Measurements from ENCODE around the gene NOTCH1. TPM values are rescaled to one million over a fixed set of nuclear protein-coding genes. Genes with fewer than 3 reads are reported as not detected.

Gene NOTCH1
- total and polyA plus RNA-seq, 2 of the 13 experiments (the other 11 are each of a cell fraction or from before 2014, with no cell fraction given): 0.09 to 0.35 TPM

DNA sequence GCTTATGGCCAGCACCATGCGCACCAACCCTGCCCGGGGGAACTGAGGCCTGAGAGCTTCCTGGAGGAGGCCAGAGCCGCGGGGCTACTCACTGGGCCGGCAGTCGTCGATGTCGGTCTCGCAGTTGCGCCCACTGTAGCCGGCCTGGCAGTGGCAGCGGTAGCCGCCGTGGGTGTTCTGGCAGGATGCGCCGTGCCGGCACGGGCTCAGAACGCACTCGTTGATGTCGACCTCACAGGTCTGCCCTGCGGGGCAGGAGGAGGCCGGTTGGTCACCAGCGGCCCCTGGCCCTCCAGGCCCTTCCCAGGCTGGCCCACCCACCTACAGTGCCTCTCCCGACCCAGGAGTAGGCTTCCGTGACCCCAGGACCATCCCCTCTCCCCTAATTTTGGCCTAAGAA is 35.3 kb downstream of the NOTCH1 start (continued):
- TF ChIP-seq IKZF4 (CRISPR knock-in tag; IDR thresholded peaks at IDR 0.05; ENCODE audit: borderline replicate concordance, low read depth, not compliant biosample characterization): no peak

DNA sequence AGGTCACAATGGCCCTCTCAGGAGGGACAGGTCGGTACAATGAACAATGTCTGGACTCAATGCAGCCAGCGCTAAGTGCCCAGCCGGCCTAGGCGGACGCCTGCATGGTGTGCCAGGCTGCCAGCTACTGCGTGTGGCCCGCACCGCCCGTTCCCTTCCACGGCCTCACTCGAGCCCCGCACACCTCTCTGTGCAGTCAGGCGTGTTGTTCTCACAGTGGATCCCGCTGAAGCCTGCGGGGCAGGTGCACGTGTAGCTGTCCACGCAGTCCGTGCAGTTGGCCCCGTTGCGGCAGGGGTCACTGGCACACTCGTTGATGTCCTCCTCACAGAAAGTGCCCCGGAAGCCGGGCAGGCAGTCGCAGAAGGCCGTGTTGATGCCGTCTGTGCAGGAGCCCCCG is 36.3 kb downstream of the NOTCH1 start:
- no peaks in the 10 kb centered on the region for H3K79me2 ChIP-seq (ENCODE audit: insufficient read depth, low read length)
- ATAC-seq (no peak), DNase-seq (ENCODE audit: low spot score) (no peak), FAIRE-seq (no peak)
- 87% methylated on average over 20 of the region's 27 CpGs for WGBS (ENCODE audit: low lambda C conversion rate)
- in situ Hi-C loops (cut with HindIII; ENCODE audit: extremely low pct_ligation_motif_present, low pct_unique_long_range_greater_than_20kb) (no loop called here), intact Hi-C loops (cut with micrococcal nuclease; ENCODE audit: unreplicated experiment) (no loop called here)
- H3K4me1 ChIP-seq (ENCODE audit: insufficient read depth, low read length): no peaks in the 10 kb centered on the region
- no peak overlapping the region for H2AFZ ChIP-seq (ENCODE audit: low read length)
- CTCF ChIA-PET (ENCODE audit: low intra/inter-chr PET ratio, low total read pairs): no interaction called here
- no peak overlapping the region for H3K27ac ChIP-seq (ENCODE audit: extremely low read length, insufficient read depth, low read length)
- H4K20me1 ChIP-seq (ENCODE audit: insufficient read depth, low read length): no peaks in the 10 kb centered on the region
- no peak overlapping the region for H3K4me2 ChIP-seq (ENCODE audit: low read depth, low read length)
- no peak overlapping the region for H3K4me3 ChIP-seq (replicated peaks in 1 of 3; ENCODE audit: insufficient read depth in 1 of 3, low read depth in 2 of 3, low read length in 3 of 3)
- TF ChIP-seq ZNF326 (CRISPR knock-in tag; IDR thresholded peaks at IDR 0.05; ENCODE audit: borderline replicate concordance): no peak
- TF ChIP-seq RARA (CRISPR knock-in tag; IDR thresholded peaks at IDR 0.05): no peak
- TF ChIP-seq ZNF562 (CRISPR knock-in tag; IDR thresholded peaks at IDR 0.05; ENCODE audit: borderline replicate concordance): no peak
- TF ChIP-seq HOXA3 (CRISPR knock-in tag; IDR thresholded peaks at IDR 0.05): no peak
- TF ChIP-seq ZEB1 (IDR thresholded peaks at IDR 0.05; ENCODE audit: insufficient replicate concordance, low read depth): no peak
- TF ChIP-seq DNMT1 (CRISPR knock-in tag; IDR thresholded peaks at IDR 0.05): no peak
- TF ChIP-seq, protein P1, sequence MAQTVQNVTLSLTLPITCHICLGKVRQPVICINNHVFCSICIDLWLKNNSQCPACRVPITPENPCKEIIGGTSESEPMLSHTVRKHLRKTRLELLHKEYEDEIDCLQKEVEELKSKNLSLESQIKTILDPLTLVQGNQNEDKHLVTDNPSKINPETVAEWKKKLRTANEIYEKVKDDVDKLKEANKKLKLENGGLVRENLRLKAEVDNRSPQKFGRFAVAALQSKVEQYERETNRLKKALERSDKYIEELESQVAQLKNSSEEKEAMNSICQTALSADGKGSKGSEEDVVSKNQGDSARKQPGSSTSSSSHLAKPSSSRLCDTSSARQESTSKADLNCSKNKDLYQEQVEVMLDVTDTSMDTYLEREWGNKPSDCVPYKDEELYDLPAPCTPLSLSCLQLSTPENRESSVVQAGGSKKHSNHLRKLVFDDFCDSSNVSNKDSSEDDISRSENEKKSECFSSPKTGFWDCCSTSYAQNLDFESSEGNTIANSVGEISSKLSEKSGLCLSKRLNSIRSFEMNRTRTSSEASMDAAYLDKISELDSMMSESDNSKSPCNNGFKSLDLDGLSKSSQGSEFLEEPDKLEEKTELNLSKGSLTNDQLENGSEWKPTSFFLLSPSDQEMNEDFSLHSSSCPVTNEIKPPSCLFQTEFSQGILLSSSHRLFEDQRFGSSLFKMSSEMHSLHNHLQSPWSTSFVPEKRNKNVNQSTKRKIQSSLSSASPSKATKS (CRISPR knock-in tag; IDR thresholded peaks at IDR 0.05): no peak
- TF ChIP-seq MBD4 (IDR thresholded peaks at IDR 0.05; ENCODE audit: borderline replicate concordance, low read length): no peak
- TF ChIP-seq SMAD9 (CRISPR knock-in tag; IDR thresholded peaks at IDR 0.05): no peak
- TF ChIP-seq ZFP62 (CRISPR knock-in tag; IDR thresholded peaks at IDR 0.05): no peak
- no peak for TF ChIP-seq CEBPB (IDR thresholded peaks at IDR 0.05; ENCODE audit: borderline replicate concordance, low read depth, low read length)
- TF ChIP-seq, protein P2, sequence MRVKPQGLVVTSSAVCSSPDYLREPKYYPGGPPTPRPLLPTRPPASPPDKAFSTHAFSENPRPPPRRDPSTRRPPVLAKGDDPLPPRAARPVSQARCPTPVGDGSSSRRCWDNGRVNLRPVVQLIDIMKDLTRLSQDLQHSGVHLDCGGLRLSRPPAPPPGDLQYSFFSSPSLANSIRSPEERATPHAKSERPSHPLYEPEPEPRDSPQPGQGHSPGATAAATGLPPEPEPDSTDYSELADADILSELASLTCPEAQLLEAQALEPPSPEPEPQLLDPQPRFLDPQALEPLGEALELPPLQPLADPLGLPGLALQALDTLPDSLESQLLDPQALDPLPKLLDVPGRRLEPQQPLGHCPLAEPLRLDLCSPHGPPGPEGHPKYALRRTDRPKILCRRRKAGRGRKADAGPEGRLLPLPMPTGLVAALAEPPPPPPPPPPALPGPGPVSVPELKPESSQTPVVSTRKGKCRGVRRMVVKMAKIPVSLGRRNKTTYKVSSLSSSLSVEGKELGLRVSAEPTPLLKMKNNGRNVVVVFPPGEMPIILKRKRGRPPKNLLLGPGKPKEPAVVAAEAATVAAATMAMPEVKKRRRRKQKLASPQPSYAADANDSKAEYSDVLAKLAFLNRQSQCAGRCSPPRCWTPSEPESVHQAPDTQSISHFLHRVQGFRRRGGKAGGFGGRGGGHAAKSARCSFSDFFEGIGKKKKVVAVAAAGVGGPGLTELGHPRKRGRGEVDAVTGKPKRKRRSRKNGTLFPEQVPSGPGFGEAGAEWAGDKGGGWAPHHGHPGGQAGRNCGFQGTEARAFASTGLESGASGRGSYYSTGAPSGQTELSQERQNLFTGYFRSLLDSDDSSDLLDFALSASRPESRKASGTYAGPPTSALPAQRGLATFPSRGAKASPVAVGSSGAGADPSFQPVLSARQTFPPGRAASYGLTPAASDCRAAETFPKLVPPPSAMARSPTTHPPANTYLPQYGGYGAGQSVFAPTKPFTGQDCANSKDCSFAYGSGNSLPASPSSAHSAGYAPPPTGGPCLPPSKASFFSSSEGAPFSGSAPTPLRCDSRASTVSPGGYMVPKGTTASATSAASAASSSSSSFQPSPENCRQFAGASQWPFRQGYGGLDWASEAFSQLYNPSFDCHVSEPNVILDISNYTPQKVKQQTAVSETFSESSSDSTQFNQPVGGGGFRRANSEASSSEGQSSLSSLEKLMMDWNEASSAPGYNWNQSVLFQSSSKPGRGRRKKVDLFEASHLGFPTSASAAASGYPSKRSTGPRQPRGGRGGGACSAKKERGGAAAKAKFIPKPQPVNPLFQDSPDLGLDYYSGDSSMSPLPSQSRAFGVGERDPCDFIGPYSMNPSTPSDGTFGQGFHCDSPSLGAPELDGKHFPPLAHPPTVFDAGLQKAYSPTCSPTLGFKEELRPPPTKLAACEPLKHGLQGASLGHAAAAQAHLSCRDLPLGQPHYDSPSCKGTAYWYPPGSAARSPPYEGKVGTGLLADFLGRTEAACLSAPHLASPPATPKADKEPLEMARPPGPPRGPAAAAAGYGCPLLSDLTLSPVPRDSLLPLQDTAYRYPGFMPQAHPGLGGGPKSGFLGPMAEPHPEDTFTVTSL (CRISPR knock-in tag; IDR thresholded peaks at IDR 0.05; ENCODE audit: borderline replicate concordance): no peak
- TF ChIP-seq HMG20A (CRISPR knock-in tag; IDR thresholded peaks at IDR 0.05; ENCODE audit: borderline replicate concordance): no peak
- H3K9ac ChIP-seq (ENCODE audit: insufficient read depth, low read depth, low read length): no peak overlapping the region
- no peaks in the 10 kb centered on the region for H3K36me3 ChIP-seq (replicated peaks in 1 of 2; ENCODE audit: control insufficient read depth in 1 of 2, insufficient read depth in 2 of 2, low read length in 2 of 2)
- no peaks in the 10 kb centered on the region for H3K27me3 ChIP-seq (ENCODE audit: control insufficient read depth in 1 of 2, insufficient read depth in 2 of 2, low read length in 2 of 2)
- POLR2A ChIA-PET: no interaction called here
- BruUV-seq (replicated peaks): no TSS peak
- no peaks in the 10 kb centered on the region for H3K9me3 ChIP-seq (ENCODE audit: low read length)
